K562 (cell line): ENCODE measurements around the gene KIF25. TPM values are rescaled to one million over a fixed set of nuclear protein-coding genes. Genes with fewer than 3 reads are reported as not detected.
A peak's percentile ranks its signal among the peaks of the same experiment; 100 is the strongest.

Experiments
- ATAC-seq: fragments of 200-7000 bp; cut with Tn5 transposase; 3 replicates; pipeline ENCODE4 v1.9.1; 2020; ENCODE audit warnings: moderate library complexity
- BruUV-seq: library from RNA; stranded (reverse); fragments of 400-500 nt; replicated peaks from 2 replicates; lab custom pipeline; 2021; lab: Mats Ljungman, UMichigan
- CTCF ChIA-PET: fragments of 300-600 bp; formaldehyde crosslinking; extraction: SDS; loops from one replicate; lab custom pipeline; 2021; ENCODE audit warnings: low intra/inter-chr PET ratio; lab: Yijun Ruan, JAX
- POLR2A ChIA-PET: fragments of 300-600, 350-650 bp; sonication (Branson Sonifier 250); formaldehyde crosslinking; extraction: SDS; loops from one replicate; lab custom pipeline; 2021; ENCODE audit warnings: antibody characterized with exemption, inconsistent platforms; lab: Yijun Ruan, JAX
- DNase-seq, 4 experiments: peaks; one replicate each; pipeline versions ENCODE4 v3.0.0 to v3.0.0-alpha.2; 2011 to 2018; ENCODE audit warnings: low spot score in 3 of 4, mixed read lengths in 3 of 4; ENCODE audit errors: extremely low read depth in 1 of 4
- FAIRE-seq: peaks from 2 replicates; lab custom pipeline; 2011; peaks lifted over from hg19 to GRCh38; lab: Jason Lieb, UNC
- H2AFZ ChIP-seq: 2 replicates; pipeline ENCODE4 v1.6.0; 2011; ENCODE audit warnings: low read depth, low read length, control low read depth, inconsistent platforms
- H3K27ac ChIP-seq: fragments of 200-600 bp; 3 replicates; pipeline ENCODE4 v1.8.0; 2011; ENCODE audit warnings: low read depth, mild to moderate bottlenecking, control low read depth, inconsistent platforms, low read length, moderate library complexity, mixed read lengths; ENCODE audit errors: extremely low read depth
- H3K27me3 ChIP-seq, 2 experiments: fragments of 300-600 bp in 1 of 2; 2 replicates in 1 of 2; 3 replicates in 1 of 2; pipeline versions ENCODE4 v1.6.0 to v1.8.0; 2011; ENCODE audit warnings: inconsistent platforms in 2 of 2, low read length in 2 of 2, mild to moderate bottlenecking in 1 of 2, mixed read lengths in 1 of 2, moderate library complexity in 1 of 2; ENCODE audit not compliant: control insufficient read depth in 2 of 2, insufficient read depth in 2 of 2
- H3K36me3 ChIP-seq: fragments of 300-600 bp; 3 replicates; pipeline ENCODE4 v1.8.0; 2011; ENCODE audit warnings: mild to moderate bottlenecking, low read length, inconsistent platforms; ENCODE audit not compliant: control insufficient read depth, insufficient read depth
- H3K4me1 ChIP-seq, 2 experiments: fragments of 200-600 bp in 1 of 2; replicated peaks in 1 of 2; 2 replicates in 1 of 2; 3 replicates in 1 of 2; pipeline versions ENCODE4 v1.5.1 to v1.8.0; 2011; ENCODE audit warnings: inconsistent platforms in 2 of 2, low read length in 2 of 2, mild to moderate bottlenecking in 1 of 2, mixed read lengths in 1 of 2, moderate library complexity in 1 of 2; ENCODE audit not compliant: control insufficient read depth in 2 of 2, insufficient read depth in 2 of 2
- H3K4me2 ChIP-seq: 2 replicates; pipeline ENCODE4 v1.6.1; 2011; ENCODE audit warnings: low read length, control low read depth, inconsistent platforms, mixed read lengths; ENCODE audit not compliant: insufficient read depth
- H3K4me3 ChIP-seq: fragments of 200-600 bp; sonication (generic), shearing (Covaris generic); 2 replicates; pipeline ENCODE4 v1.5.1; 2016; ENCODE audit warnings: control low read depth, inconsistent platforms
- H3K79me2 ChIP-seq: fragments of 200-600 bp; 3 replicates; pipeline ENCODE4 v1.8.0; 2011; ENCODE audit warnings: low read length, inconsistent platforms; ENCODE audit not compliant: control insufficient read depth, insufficient read depth
- H3K9ac ChIP-seq, 2 experiments: 2 replicates each; pipeline versions ENCODE4 v1.6.0 to v1.6.1; 2011; ENCODE audit warnings: low read depth in 2 of 2, low read length in 2 of 2, control low read depth in 1 of 2, inconsistent platforms in 1 of 2, mild to moderate bottlenecking in 1 of 2, mixed read lengths in 1 of 2; ENCODE audit not compliant: insufficient read depth in 1 of 2
- H3K9me1 ChIP-seq: one replicate; pipeline ENCODE4 v1.6.0; 2011; ENCODE audit warnings: inconsistent platforms, mild to moderate bottlenecking, low read length, moderate library complexity; ENCODE audit not compliant: control insufficient read depth, insufficient read depth
- H3K9me3 ChIP-seq: replicated peaks from 2 replicates; pipeline ENCODE4 v1.5.1; 2011; ENCODE audit warnings: low read depth, low read length, inconsistent platforms; ENCODE audit not compliant: control insufficient read depth, insufficient read depth
- H4K20me1 ChIP-seq: replicated peaks from 2 replicates; pipeline ENCODE4 v1.6.1; 2011; ENCODE audit warnings: low read length, inconsistent platforms, mixed read lengths; ENCODE audit not compliant: control insufficient read depth, insufficient read depth
- ESRRB ChIP-seq: fragments of 250-450 bp; sonication (Bioruptor Pico); IDR thresholded peaks from 2 replicates; pipeline ENCODE4 v1.5.0; 2020; ENCODE audit warnings: mild to moderate bottlenecking, moderate library complexity, borderline replicate concordance
- GTF2F1 ChIP-seq: IDR thresholded peaks from 2 replicates; pipeline ENCODE4 v1.6.1; 2011; ENCODE audit warnings: low read depth, low read length, improper control_type of control experiment
- MYBL2 ChIP-seq, 2 experiments: fragments of 450-650 bp in 1 of 2; sonication (generic) in 1 of 2; formaldehyde crosslinking in 1 of 2; IDR thresholded peaks; 2 replicates each; pipeline versions ENCODE4 v1.6.1 to v1.8.1; 2017 to 2022; ENCODE audit warnings: borderline replicate concordance in 1 of 2, inconsistent platforms in 1 of 2, low read depth in 1 of 2, mild to moderate bottlenecking in 1 of 2, missing genetic modification reagents in 1 of 2, moderate library complexity in 1 of 2
- SMARCA5 ChIP-seq: fragments of 450-650 bp; IDR thresholded peaks from 2 replicates; pipeline ENCODE4 v1.6.1; 2016
- ZNF324 ChIP-seq: fragments of 250-450 bp; sonication (Bioruptor Pico); IDR thresholded peaks from 2 replicates; pipeline ENCODE4 v1.4.0; 2020; ENCODE audit warnings: mild to moderate bottlenecking
- ZNF354B ChIP-seq: fragments of 250-450 bp; sonication (Bioruptor Pico); IDR thresholded peaks from 2 replicates; pipeline ENCODE4 v1.4.0; 2020
- ZNF76 ChIP-seq: fragments of 250-450 bp; sonication (Bioruptor Pico); IDR thresholded peaks from 2 replicates; pipeline ENCODE4 v1.4.0; 2020; ENCODE audit warnings: mild to moderate bottlenecking, moderate library complexity, borderline replicate concordance
- WGBS: fragments of 100-300 bp; shearing (Covaris generic); methylation state at CpG from one replicate; pipeline ENCODE4 v1.1.6; 2016; ENCODE audit warnings: low coverage, mixed read lengths; ENCODE audit not compliant: insufficient coverage; ENCODE audit errors: missing lambda C conversion rate; 5-methylcytosine and 5-hydroxymethylcytosine counted together
- in situ Hi-C: fragments of 300-500 bp; cut with MboI; formaldehyde crosslinking; loops from 4 replicates; pipeline ENCODE4 v1.15.0; 2018; ENCODE audit warnings: inconsistent platforms, mixed read lengths
- intact Hi-C: fragments of 100-400 bp; cut with micrococcal nuclease; formaldehyde crosslinking; loops from 2 replicates; pipeline ENCODE4 v1.14.2; 2022
- polyA plus RNA-seq, 8 experiments: library from polyadenylated mRNA; depleted of rRNA in 4 of 8; stranded (reverse) in 5 of 8; unstranded in 3 of 8; fragments of >200 nt; fragmentation: Nextera tagmentation in 2 of 8; fragmentation: Illumina TruSeq in 1 of 8; extraction: Ambion mirVana in 2 of 8; extraction: Trizol in 1 of 8; gene quantifications; 2 replicates each; pipeline versions ENCODE4 v1.2.1 to v1.2.3, GENCODE V29; 2011 to 2014; ENCODE audit warnings: inconsistent platforms in 1 of 8, missing spikeins in 1 of 8
- total RNA-seq, 7 experiments: library from RNA; depleted of rRNA in 6 of 7; stranded (reverse); fragments of >200 nt in 6 of 7; fragmentation: Illumina TruSeq in 2 of 7; extraction: Trizol in 2 of 7; gene quantifications; 2 replicates each; pipeline versions ENCODE4 v1.2.1 to v1.2.3, GENCODE V29; 2011 to 2021; ENCODE audit warnings: low replicate concordance in 1 of 7

KIF25 gene
- total and polyA plus RNA-seq, 9 of the 15 experiments (the other 6 are each of a cell fraction or from before 2014, with no cell fraction given): 0.04 to 0.49 (median 0.23) TPM; not detected in 5

- no peak overlapping the region for H3K4me2 ChIP-seq
- H3K9me1 ChIP-seq: no peaks in the 10 kb centered on the region
- DNase-seq (no peak), ATAC-seq (no peak), FAIRE-seq (no peak)
- no peak overlapping the region for H3K4me3 ChIP-seq
- peaks cover 3% of the 10 kb centered on the region; the same call in 1 of the 2 replicates for H4K20me1 ChIP-seq
- no peak overlapping the region for H2AFZ ChIP-seq
- peaks cover 0 to 17% of the 10 kb centered on the region in 2 experiments; a peak in 2 of 5 replicates for H3K4me1 ChIP-seq
- POLR2A ChIA-PET: no interaction called here
- no peaks in the 10 kb centered on the region for H3K79me2 ChIP-seq
- H3K9me3 ChIP-seq: no peaks in the 10 kb centered on the region
- TF ChIP-seq ESRRB (CRISPR knock-in tag) (no peak), GTF2F1 (no peak), ZNF76 (CRISPR knock-in tag) (no peak), MYBL2 (IDR thresholded peaks at IDR 0.05; ENCODE audit: low read depth) (no peak), MYBL2 (CRISPR knock-in tag; IDR thresholded peaks at IDR 0.05; ENCODE audit: borderline replicate concordance) (no peak), SMARCA5 (no peak), ZNF324 (no peak), ZNF354B (no peak)
- H3K27ac ChIP-seq: no peak overlapping the region
- H3K9ac ChIP-seq: peak overlapping the region in 1 of 2 experiments; percentile 64; a peak in 2 of 4 replicates
- H3K27me3 ChIP-seq: peaks cover 32 to 54% of the 10 kb centered on the region in 2 experiments
- 11% methylated on average over 22 of the region's 22 CpGs for WGBS
- in situ Hi-C loops: no loop called here
- no peaks in the 10 kb centered on the region for H3K36me3 ChIP-seq
- intact Hi-C loops: no loop called here
- BruUV-seq: no TSS peak
- CTCF ChIA-PET: no interaction called here
Measured at GRCh38 chr6:167995731-167996151, 1.7 kb upstream of the KIF25 start.
